Left cardiac atrium (tissue), 4 donors: Measurements from ENCODE around the gene BMX. TPM values are rescaled to one million over a fixed set of nuclear protein-coding genes. Genes with fewer than 3 reads are reported as not detected.
A peak's percentile ranks its signal among the peaks of the same experiment; 100 is the strongest.

Source experiments
- ATAC-seq, 2 donors: fragments of 200-7000 bp; cut with Tn5 transposase; one replicate each; pipeline ENCODE4 v1.9.1; 2020; ENCODE audit warnings: mild to moderate bottlenecking in 2 of 2, moderate library complexity in 2 of 2
- DNase-seq: peaks from one replicate; pipeline ENCODE4 v3.0.0-alpha.2; 2020
- intact Hi-C, 2 donors: fragments of 100-400 bp; cut with DNase I; formaldehyde crosslinking; loops; one replicate each; pipeline versions ENCODE4 v1.14.1 to v1.15.1; 2022 to 2023
- total RNA-seq, 2 donors: library from RNA; stranded (reverse); fragmentation: NEBNext Ultra II Directional; extraction: Animal tissue kit (Norgen Biotek cat#: 25700); gene quantifications; one replicate each; pipeline ENCODE4 v1.2.1, GENCODE V29; 2021
- donor health status: DM: no; HTN: yes; CAD: no.
- donor health status: DM: no; HTN: yes; CAD: no; lungs with severe emphysema.
- donor health status: DM: yes; HTN: yes; CAD: no.
- donor health status: Dilated cardiomyopathy.

The BMX gene
- total RNA-seq, 2 donors from 2014 or later = 1.6 to 16.8 TPM

GRCh38 chrX:15499976-15500375 is 631 bp upstream of the BMX start:
- intact Hi-C loops = loop anchor here in 1 of 2 donors (10.0 kb wide), 1 partner anchor 145 kb away; no protein-coding TSS in a partner anchor
- no peak for ATAC-seq
- no peak for DNase-seq

GRCh38 chrX:15501506-15501905 is 899 bp downstream of the BMX start:
- DNase-seq (no peak), ATAC-seq (no peak)
- intact Hi-C loops = loop anchor here in 1 of 2 donors (10.0 kb wide), 1 partner anchor 143 kb away; no protein-coding TSS in a partner anchor

GRCh38 chrX:15504661-15505060 is 4.1 kb downstream of the BMX start:
- ATAC-seq (no peak), DNase-seq (no peak)
- intact Hi-C loops = loop anchor here in 1 of 2 donors (10.0 kb wide), 1 partner anchor 140 kb away; no protein-coding TSS in a partner anchor

GRCh38 chrX:15505101-15505500 is 4.5 kb downstream of the BMX start:
- DNase-seq = no peak
- intact Hi-C loops = loop anchor here in 1 of 2 donors (10.0 kb wide), 1 partner anchor 140 kb away; no protein-coding TSS in a partner anchor
- ATAC-seq = no peak

GRCh38 chrX:15507005-15507404 is 6.4 kb downstream of the BMX start:
- ATAC-seq (no peak), DNase-seq (no peak)
- intact Hi-C loops = loop anchor here in 1 of 2 donors (10.0 kb wide), 1 partner anchor 138 kb away; no protein-coding TSS in a partner anchor

GRCh38 chrX:15509845-15510244 is 9.2 kb downstream of the BMX start:
- DNase-seq = no peak
- ATAC-seq = no peak
- intact Hi-C loops = loop anchor here in 1 of 2 donors (10.0 kb wide), 1 partner anchor 135 kb away; no protein-coding TSS in a partner anchor

- no peak for DNase-seq
- intact Hi-C loops = no loop called here
- no peak for ATAC-seq
These were observed 11.0 kb downstream of the BMX start for GRCh38 chrX:15511563-15511962.

GRCh38 chrX:15512401-15512965 is 11.9 kb downstream of the BMX start:
- ATAC-seq (no peak), DNase-seq (no peak)
- intact Hi-C loops = no loop called here

- ATAC-seq (no peak), DNase-seq (no peak)
- intact Hi-C loops = no loop called here
These were observed 13.7 kb downstream of the BMX start for GRCh38 chrX:15514279-15514678.

GRCh38 chrX:15515931-15516330 is 15.3 kb downstream of the BMX start:
- intact Hi-C loops = no loop called here
- no peak for DNase-seq
- peak; percentile 35 to 50 for ATAC-seq

GRCh38 chrX:15522464-15522863 is 21.9 kb downstream of the BMX start:
- intact Hi-C loops = no loop called here
- DNase-seq (no peak), ATAC-seq (no peak)

GRCh38 chrX:15523088-15523487 is 22.5 kb downstream of the BMX start:
- no peak for DNase-seq
- intact Hi-C loops = no loop called here
- no peak for ATAC-seq

- ATAC-seq = no peak
- intact Hi-C loops = no loop called here
- DNase-seq = no peak
These were observed 23.8 kb downstream of the BMX start for GRCh38 chrX:15524417-15524816.

- no peak for DNase-seq
- intact Hi-C loops = no loop called here
- ATAC-seq = no peak
These were observed 25.2 kb downstream of the BMX start for GRCh38 chrX:15525664-15526416.

- no peak for DNase-seq
- ATAC-seq = no peak
- intact Hi-C loops = no loop called here
These were observed 28.6 kb downstream of the BMX start for GRCh38 chrX:15529165-15529564.

- DNase-seq (no peak), ATAC-seq (no peak)
- intact Hi-C loops = no loop called here
These were observed 29.7 kb downstream of the BMX start for GRCh38 chrX:15530318-15530717.

- intact Hi-C loops = no loop called here
- no peak for DNase-seq
- no peak for ATAC-seq
These were observed 46.1 kb downstream of the BMX start for GRCh38 chrX:15546745-15547144.

GRCh38 chrX:15547356-15547755 is 46.7 kb downstream of the BMX start:
- DNase-seq = no peak
- no peak for ATAC-seq
- intact Hi-C loops = no loop called here

GRCh38 chrX:15549189-15550012 is 48.8 kb downstream of the BMX start:
- intact Hi-C loops = no loop called here
- ATAC-seq (no peak), DNase-seq (no peak)

GRCh38 chrX:15559227-15559626 is 58.6 kb downstream of the BMX start:
- ATAC-seq (no peak), DNase-seq (no peak)
- intact Hi-C loops = no loop called here
